NCI-H146 treated with DMSO at 0.1 percent for 48 hours (cell line): Measurements from ENCODE around the gene UTRN.

Source experiments
- DNase-seq: peaks from one replicate; lab custom pipeline; 2025; ENCODE audit not compliant: unreplicated experiment; lab: John Stamatoyannopoulos, UW

UTRN gene

DNA sequence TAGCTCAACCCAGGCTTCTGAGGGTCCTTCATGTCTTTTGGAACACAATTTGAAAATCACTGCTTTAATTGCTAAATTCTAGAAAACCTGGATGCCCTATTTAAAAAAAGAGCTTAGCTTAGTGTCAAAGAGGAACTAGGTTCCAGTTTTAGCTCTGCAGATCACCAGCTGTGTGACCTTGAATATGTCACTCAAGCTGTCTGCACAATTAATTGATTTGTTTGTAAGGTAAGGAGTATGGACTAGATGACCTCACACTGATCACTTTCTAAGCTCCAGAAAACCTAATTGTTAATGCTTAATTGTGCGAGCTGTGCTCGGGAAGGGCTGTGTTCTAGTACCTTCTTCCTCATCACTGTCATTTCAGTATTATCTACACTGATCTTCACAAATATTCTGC lies 26.2 kb downstream of the UTRN start:
- DNase-seq = no peak

DNA sequence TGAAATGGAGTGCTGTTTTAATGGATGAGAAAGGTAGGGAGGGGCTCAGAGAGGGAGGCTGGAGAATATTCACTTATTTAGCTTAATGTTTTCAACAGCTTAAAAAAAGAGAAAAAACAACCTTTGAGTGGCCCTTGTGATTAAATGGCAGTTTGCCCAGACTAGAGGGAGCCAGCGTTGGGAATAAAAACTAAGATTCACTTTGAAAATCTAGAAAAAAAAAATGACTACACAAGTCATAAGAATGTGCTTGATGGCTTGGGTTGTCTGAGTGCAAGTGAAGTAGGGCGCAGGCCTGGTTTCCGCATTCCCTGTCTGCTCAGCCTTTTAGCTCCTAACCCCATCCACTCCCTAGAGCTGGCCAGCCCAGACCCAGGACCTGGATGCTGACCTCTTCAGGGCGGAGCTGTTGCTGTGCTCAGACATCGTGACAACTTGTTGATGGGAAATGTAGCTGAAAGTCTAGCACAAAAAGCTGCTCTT lies 28.9 kb downstream of the UTRN start:
- no peak for DNase-seq

DNA sequence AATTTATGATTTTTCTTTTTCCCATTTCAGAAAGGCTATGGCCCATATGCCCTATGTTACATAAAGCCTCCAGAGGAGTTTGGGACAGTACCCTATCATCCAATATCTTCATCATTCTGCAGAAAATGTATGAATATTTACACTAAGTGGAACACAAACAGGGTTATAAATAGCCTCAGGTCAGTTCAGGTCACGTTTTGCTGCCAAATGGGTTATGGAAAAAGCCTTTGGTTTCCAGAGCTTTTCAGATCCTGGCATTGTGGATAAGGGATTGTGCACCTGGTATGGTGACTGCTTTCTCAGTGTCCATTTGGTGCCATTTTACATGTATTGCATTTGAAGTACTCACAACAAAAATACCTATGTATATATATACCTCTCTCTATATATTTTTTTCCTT lies 29.4 kb downstream of the UTRN start:
- DNase-seq = no peak

DNA sequence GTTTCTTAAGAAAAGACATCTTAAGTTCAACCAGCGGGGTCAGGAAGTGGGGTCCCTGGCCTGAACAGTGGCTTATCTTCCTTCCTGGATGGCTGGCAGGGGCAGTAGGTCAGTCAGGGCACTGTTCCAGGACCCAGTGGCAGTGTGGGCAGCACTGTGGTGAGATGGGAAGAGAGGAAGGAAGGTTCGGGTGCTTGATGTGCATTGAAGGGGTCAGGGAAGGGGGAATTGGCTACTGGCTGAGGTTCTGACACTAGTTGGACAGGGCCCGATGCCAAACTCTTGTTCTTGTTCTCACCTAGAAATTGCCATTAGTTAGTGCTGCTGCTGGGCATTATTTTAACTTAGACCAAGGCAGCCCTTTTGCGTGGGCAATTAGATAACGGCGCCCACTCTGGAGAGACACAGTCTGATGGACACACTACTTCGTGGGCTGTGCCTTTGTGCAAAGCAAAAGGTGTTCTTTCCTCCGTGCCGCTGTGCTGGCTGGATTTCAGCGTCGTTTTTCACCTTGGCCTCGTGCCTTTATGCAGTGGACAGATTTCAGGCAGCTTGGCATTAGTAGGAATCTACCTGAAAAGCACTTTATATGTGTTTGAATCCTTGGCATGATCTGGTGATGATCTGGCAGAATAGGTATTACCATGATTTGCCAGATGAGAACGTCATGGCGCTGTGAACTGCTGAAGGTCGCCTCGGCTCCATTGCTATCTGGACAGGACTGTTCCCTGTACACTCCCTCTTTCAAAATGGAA lies 30.3 kb downstream of the UTRN start:
- DNase-seq = no peak

DNA sequence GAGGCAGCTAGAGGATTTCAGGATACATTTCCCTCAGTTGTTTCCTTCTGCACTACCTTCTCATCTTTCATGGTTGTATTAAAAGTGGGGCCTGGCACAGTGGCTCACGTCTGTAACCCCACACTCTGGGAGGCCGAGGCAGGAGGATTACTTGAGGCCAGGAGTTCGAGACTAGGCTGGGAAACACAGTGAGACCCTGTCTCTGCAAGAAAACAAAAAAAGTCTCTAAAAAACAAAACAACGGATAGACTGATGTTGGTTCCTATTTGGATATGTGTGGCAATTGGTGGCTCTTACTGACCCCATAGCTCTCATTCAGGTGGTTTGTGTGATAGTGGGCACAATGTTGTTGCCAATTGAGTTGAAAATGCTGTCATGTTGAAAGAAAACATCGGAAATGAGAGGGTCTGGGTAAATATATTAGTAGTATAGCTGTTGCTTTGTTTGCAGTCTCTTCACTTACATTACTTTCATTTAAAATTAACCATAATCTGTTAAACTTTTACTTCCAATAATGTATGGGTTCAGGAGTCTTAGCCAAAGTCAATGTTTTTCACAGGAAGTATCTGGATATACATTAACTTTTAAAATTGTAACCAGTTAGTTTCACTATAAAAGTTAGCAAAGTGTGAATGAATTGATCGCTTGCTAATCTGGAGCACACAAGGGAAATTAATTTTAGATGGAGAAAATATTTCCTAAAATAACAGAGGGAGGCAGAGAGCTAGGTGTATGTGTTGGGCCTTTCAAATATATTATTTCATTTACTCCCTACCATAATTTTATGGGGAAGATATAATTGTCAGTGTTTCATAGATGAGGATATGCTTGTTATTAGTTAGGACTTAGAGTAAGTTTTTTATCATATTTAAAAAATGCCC lies 31.1 kb downstream of the UTRN start:
- DNase-seq = no peak

DNA sequence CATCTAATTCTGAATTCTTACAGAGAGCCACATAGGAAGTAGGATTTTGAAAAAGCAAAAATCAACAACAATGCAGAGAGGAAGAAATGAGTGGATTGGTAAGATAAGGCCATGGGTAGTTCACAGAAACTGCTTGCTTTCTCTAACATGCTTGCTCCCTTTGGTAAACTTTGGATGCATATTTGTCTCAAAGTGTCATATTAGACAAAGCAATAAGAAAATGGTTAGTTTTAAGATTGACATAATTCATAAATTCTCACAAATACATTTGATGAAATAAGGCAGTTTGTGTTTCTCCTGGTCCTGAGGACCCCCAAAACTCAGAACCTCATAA lies 31.7 kb downstream of the UTRN start:
- no peak for DNase-seq

DNA sequence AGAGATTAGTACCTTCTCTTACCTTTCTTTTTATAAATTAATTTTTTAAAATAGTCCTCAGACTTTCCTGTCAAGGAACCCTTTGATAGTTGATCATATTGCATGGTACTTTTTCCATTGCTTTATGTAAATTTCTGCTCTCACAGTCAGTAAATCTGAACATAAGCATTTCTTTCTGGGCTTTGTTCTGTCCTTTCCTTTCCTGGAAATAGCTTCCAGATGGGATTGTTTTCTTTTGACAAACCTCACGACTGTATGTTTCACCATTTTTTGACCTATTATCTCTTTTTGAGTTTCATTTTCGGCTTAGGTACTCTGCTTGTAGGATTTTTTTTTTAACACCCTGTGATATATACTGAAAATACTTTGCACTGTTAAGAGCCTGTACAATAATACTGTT lies 32.6 kb downstream of the UTRN start:
- no peak for DNase-seq

DNA sequence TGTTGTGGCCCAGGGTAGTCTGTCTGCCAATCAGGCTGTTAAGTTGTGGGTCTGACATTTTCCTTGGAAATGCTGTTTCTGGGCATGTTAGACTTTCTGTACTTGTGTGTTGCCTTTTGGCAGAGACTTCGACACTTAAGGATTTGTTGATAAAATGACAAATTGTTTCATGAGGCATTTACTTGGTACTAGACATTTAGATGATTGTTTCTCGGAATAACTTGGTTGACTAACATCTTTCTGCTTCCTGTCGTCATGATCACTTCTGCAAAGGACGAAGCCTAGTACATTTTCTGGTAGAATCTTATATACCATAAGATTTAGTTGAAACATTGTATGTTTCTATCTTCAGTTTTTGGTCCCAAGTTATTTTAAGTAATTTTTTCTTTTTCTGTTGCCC lies 34.1 kb downstream of the UTRN start:
- no peak for DNase-seq

DNA sequence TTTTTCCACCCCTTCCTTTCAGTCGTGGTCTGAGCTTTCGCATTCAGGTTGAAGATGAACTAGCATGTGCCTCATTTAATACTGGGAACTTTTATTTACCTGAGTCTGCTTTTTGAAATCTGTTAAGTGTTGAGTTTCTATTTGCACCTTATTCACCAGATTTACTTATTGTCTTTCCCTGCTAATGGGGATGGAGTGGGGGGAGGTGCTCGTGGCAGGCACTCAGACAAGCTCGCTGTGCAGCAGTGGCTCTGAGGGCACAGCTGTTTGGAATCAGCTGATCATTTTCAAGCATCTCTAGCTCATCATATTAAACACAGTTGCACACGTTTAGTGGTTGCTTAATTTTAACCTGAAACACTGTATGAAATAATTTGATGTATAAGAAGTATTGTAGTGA lies 35.6 kb downstream of the UTRN start:
- no peak for DNase-seq

DNA sequence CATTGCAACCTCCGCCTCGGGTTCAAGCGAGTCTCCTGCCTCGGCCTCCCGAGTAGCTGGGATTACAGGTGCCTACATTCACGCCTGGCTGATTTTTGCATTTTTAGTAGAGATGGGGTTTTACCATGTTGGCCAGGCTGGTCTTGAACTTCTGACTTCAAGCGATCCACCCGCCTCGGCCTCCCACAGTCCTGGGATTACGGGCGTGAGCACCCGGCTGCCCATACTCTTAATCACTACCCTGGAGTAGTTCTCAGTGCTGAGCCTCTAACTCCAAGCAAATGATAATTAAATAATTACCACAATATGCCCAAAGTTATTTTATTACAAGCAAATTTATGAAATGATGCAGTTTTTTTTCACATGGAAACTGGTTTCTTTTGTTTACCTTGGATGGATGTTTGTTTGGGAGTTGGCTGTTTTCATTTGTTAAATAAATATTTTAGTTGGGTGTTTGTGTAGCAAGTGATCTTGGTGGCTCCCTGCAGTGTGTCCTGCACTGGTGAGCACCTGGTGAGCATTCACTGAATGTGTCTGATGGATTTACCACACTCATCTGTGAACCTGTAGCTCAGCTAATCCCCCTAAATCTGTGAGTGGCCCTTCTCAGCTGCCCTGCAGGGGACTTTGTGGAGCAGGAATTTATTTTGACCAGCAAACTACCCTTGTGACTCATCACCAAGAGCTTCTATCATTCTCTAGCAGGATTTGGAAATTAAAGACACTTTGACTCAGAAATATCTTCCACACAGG lies 36.9 kb downstream of the UTRN start:
- DNase-seq = no peak

DNA sequence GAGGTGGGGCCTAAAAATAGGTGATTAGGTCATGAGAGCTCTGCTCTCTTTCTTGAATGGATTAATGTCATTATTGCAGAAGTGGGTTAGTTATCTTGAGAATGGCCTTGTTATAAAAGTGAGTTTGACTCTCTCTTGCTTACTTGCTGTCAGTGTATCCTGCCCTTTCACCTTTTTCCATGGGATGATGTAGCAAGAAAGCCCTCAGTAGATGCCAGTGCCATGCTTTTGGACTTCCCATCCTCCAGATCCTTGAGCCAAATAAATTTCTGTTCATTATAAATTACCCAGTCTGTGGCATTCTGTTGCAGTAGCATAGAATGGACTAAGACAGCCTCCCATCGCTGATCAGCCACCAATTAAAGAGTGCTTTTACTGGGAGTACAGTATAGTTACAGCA lies 40.1 kb downstream of the UTRN start:
- no peak for DNase-seq

DNA sequence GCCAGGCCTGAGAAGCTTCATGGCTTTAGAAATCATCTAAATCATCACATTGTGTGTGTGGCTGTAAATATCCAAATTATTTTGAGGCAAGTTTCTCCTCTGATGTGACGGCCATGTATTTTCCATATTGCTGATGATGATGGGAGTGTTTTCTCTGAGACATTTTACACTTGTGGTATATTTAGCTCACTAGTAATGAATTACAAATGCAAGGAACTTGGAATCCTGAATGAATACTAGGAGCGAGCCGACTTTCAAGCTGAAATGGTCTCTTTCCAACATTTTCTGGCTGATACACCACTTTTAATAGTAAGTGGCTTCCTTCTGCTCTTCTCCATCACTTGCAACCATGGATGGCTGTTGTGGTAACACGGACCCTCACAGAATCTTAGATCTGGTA lies 41.3 kb downstream of the UTRN start:
- DNase-seq = no peak

DNA sequence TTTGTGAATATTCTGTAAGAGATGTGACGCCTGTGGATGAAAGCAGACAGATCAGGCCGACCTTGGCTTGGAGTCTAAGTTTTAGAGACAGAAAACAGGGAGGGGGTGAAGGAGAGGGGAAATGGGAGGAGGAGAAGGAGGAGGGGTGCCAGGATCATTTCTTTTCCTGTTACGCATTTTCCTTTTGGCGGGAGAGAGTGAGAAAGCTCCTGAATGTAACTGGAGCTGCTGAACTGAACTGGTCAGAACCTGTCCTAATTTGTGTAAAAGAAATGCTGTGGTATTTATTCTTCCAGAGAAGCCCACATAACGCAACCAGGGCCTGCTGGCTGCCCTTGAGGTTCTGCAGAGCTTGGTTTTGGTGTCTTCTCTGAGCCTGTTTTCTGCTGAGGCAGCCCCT lies 41.9 kb downstream of the UTRN start:
- no peak for DNase-seq

DNA sequence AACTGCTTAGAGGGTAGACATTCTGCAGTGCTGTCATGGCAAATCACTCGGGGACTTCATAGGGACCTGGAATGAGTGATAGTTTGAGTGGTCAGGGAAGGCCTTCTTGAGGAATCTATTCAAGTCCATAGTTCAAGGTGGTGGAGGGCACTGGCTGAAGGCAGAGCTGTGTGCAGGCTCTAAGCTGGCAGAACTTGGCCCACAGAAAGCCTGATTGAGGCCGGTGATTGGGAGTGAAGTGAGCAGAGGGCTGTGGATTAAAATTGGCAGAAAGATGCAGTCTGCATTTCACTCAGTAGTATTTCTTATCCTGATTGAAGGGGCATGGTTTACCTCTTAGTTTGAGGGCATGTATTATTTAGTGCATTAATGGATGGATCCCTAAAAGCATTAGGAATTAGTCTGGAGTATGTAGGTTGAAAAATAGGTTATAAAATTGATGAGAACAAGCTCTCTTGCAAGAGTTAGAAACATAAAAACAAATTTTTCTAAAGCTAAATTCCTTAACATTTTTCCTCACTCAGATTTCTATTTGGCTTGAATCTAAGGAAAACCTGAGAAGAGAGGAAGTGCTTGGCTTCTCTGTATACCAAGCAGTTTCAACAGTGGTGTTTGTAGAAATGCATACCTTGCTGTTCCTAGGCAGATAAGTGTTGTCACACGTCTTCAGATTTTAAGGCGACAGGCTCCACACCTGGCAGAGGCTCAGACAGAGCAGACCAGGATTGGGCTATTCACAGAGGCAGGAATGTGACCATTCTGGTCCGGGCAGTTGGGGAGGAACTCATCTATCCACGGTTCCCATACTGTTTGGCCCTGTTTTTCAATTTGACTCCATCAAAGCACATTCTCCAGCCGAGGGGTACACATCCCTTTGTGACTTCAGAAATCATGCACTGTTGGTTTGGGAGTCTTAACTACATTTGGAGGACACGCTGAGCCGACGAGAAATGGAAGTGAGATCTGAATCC lies 45.2 kb downstream of the UTRN start:
- no peak for DNase-seq

DNA sequence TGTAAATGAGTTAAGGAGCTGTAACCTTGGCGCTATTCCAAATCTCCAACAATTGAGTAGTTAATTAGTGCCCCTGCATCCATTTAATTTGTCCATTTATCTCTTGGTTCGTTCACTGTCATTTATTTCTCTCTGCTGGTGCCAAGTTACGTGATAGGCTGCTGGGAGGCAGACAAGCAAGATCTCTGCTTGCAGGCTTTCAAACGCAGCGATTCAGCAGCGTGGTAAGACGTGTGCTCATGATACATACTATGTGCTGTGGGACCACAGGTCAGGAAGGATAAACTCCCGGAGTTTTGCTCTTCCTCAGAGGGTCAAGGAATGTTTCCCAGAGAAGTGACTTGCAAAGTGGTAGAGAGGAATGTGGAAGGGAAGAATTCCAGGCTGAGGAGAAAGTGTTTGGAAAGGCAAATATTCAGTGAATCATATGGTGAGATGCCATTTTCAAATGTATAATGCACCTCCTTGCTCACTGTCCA lies 46.4 kb downstream of the UTRN start:
- DNase-seq = no peak

DNA sequence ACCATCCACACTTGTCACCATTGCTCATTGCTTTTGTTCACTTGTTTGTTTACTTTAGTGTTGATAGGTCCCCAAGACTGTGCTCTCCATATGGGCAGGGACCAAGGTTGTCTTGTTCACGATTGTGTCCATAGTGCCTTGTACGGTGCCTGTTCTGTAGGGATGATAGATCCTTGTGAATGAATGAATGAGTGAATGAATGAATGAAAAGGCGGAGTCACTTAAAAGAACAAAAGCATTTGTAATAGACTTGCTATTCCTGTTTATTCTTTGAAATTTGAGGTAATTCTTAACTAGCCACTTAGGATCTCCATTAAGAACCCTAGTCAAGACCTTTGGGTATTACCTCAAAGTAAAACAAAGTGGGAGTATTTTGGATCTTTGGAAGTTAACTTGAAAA lies 47.0 kb downstream of the UTRN start:
- DNase-seq = no peak

DNA sequence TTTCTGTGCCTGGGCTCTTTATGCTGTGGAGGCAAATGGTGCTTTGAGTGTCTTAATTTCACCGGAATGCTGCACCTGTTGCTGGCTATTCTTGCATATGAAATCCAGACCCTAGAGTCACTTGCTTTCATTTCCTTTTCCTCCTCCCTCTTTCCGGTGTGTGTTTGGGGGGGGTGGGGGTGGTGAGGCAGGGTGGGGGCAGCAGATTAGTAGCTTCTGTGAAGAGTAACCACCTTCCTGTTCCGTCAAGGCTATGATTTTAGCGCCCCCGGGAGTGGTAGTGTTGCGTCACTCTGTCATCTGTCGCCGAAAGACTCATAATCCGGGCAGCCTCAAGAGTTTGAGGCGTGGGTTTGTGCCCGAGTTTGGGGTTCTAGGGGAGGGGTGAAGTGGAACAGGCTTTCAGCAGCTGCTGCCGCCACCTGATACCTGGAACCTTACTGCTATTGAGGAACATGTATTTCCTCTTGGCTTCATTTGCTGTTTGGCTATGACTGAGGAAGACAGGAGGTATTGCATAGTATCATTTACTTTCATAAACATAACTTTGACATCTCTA lies 49.1 kb downstream of the UTRN start:
- DNase-seq = no peak
